Activated CD4-positive, alpha-beta T cell treated with anti-CD3 and anti-CD28 coated beads for 4 hours (primary cell): ENCODE results near the gene SMCO4.
"Not testable (repeated sequence)": the region's sequence is repeated elsewhere in the genome, so short reads cannot be mapped to it uniquely, and the experiment has no call there.

ENCODE experiments used
- DNase-seq, 2 donors: peaks; one replicate each; pipeline ENCODE4 v3.0.0-alpha.2; 2020

The SMCO4 gene

GRCh38 chr11:93559681-93560080 lies 16.5 kb upstream of the SMCO4 start:
- no peak for DNase-seq

GRCh38 chr11:93552874-93553273 lies 9.7 kb upstream of the SMCO4 start:
- no peak for DNase-seq

DNA sequence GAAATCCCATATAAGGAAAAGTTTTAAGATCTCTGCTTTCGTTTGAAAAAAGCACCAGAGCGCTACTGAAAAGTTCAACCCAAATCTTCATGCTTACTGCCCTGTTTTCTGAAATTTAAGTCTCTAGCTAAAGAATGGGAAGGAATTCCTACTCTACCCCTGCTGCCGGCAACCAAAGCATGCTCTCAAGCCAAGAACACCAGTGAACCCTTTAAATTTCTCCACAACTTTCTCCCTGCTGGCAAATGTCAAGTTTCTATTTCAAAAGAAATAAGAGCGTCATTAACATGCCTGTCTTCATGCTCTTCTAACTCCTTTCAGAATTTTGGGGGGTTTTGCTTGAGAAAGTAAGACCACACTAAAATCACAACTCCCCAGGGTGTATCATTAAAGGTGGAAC lies 6.8 kb upstream of the SMCO4 start:
- no peak for DNase-seq

DNA sequence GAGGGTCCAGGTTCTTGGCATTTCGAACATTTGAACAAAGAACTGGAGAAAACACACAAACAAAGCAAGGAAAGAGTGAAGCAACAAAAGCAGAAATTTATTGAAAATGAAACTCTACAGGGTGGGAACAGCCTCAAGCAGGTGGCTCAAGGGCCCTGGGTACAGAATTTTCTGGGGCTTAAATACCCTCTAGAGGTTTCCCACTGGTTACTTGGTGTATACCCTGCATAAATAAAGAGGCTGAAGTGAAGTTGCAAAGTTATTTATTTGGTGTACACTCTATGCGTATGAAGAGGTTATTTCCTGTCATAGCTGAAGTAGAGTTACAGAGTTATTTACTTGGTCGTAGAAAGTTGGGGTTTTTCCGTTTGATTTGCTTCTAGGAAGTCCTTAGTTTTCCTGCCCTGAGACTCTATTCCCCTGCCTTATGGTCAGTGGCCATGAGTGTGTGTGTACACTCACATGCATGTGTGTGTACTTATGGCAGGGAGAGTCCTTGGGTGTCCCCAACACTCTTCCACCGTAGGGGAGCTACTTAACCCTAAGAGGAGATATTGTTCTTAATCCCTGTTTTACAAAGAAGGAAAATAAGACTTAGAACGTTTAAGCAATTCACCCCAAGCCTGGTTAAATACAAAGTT lies 5.6 kb upstream of the SMCO4 start:
- no peak for DNase-seq

DNA sequence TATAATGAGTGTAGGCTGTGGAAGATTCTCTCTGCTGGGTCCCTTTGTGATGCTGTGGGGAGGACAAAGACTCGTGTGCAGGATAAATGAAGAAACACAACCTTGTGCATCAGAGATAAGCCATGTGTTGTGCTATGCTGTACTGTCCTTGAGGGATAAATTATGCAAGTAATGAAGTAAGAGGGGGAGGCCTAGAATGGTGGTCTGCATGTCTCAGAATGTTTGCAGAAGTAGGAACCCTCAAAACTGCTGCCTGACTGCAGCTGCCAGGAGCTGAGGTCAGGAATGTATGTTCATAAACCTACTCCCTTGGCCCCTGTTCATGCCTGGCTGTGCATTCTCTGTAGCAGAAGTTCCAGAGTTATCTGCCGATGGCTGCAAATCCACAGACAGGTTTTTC lies 4.6 kb upstream of the SMCO4 start:
- DNase-seq, result no peak

DNA sequence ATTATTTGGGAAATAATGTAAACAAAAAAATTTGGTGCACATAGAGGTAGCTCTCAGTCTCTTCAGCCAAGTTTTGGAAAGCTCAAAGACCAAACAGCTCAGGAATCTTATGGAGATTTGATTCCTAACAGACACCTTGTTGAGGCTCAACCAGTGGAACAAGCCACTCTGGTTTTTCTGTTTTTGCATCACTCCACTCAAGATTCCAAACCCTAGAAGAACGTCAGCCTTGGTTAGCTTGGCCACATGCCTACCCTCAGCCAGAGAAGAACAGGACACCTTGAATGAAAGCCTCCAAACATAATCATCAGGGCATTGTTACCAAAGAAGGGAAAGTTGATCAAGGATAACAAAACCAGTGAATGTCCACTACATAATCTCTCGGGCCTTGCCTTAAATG lies 3.8 kb upstream of the SMCO4 start:
- no peak for DNase-seq

DNA sequence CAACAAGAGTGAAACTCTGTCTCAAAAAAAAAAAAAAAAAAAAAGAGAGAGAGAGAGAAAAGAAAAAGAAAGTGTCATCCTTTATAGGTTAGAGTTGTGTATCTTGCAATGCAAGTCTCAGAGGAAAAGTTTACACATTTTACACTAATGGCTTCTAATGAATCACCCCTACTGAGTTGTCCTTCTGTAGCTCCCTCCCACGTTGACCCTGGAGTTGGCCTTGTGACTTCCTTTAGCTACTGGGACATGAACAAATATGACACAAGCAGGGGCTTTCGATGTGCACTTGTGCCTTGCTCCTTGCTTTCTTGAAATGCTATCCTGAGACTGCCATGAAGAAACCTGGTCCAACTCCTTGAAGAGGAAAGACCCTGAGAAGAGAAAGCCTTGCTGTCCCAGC lies 2.4 kb upstream of the SMCO4 start:
- no peak for DNase-seq

DNA sequence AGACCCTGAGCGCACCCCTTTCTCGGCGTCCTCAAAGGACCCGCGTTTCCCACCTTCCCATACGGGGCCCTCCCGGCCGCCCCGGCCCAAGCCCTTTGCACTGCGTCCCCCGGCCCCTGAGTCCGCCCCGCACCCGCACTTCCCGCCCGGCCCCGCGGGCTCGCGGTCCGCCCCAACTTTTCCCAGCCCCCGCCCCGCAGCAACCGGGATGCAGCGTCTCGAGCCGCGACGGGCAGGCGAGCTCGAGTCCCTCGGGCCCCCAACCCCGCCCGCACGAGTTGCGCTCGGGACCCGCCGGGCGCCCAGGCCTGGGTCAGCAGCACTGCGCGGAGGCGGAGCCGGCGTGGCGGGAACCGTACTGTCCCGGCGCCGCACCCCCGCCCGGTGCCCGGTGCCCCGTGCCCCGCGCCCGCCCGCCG lies 371 bp downstream of the SMCO4 start:
- DNase-seq, result peak in 1 of 2 donors; percentile 6

- peak; percentile 33 to 39 for DNase-seq
Measured at GRCh38 chr11:93541884-93542810, 1.0 kb downstream of the SMCO4 start.

DNA sequence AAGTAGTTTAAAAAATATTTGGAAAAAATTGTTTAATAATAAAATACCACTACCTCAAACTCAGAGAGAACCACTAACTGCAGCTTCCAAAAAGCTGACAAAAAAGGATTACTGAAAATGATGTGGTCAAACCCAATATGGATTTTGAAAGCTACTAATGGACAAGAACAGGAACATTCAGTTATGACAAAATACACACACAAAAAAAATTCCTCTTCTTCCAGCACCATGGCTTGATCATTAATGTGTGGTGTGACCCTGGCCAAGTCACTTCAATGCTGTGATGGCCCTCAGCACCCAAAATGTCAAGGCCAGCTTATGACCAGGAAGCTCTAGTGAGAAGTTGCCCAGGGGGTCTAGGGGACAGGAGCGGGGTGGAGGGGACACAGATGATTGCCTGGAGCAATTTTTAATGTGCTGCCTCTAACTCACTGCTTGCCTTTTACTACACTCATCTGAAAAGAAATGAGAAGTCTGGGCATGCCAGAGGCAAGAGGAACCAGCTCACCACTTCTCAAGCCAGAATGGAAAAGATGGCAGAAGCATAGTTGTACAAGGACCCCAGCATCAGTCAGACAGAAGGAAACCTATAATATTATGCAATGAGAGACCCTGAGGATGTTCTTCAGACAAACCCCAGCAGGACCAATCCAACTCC lies 2.2 kb downstream of the SMCO4 start:
- DNase-seq, result no peak

DNA sequence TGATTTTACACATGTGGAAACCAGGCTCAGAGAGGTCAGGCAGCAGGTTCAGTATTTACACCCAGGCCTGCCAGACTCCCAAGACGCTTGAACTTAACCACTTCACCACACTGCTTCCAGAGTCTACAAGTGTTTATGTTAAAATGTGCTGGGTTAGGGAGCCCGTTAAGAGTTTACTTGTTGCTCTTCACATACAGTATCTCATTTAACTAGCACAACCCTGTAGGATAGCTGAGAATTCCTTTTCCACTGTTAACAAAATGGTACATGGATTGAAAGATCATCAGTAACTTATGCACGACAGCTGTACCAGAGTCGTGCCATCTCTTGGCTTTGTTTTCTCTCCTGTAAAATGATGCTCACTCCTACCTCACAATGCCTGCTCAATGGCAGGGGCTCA lies 2.9 kb downstream of the SMCO4 start:
- DNase-seq, result no peak

- no peak for DNase-seq
Measured at GRCh38 chr11:93537767-93538261, 5.4 kb downstream of the SMCO4 start.

DNA sequence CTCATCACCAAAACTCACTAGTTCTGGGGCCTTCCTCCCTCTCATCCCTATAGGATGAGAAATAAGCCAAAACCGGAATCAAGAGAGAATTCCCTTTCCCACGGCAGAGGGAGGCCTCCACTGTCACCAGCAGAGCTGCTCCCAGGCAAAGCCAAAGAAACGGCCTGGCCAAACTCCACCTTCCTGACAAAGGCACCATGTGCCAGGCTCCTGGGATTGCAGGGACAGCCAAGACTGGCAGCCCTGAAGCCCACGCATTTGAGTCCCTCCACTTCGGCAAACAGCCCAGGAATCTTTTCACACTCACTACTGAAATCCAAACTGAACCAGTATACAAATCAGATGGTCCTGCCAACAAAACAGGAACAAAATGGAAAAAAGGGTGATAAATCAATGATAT lies 6.1 kb downstream of the SMCO4 start:
- no peak for DNase-seq

- DNase-seq, result no peak
Measured at GRCh38 chr11:93536101-93536861, 6.9 kb downstream of the SMCO4 start.

- not testable (repeated sequence) for DNase-seq
Measured at GRCh38 chr11:93535578-93535977, 7.6 kb downstream of the SMCO4 start.

GRCh38 chr11:93532806-93533205 lies 10.4 kb downstream of the SMCO4 start:
- no peak for DNase-seq

DNA sequence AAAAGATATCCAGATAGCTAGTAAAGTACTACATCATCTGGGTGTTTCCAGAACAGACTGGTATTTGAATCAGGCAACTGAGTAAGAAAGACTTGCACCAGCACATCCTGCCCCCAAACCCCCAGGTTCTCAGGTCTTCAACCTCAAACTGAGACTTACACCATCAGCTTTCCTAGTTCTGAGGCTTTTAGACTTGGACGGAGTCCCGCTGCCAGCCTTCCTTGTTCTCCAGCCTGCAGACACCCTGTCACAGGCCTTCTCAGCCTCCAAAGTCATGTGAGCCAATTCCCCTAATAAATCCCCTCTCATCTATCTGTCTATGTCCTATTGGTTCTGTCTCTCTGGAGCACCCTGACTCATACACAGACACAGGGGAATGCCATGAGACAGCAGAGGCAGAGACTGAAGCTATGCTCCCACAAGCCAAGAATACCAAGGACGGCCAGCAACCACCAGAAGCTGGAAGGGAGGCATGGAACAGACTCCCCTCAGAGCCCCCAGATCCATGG lies 10.9 kb downstream of the SMCO4 start:
- DNase-seq, result no peak

DNA sequence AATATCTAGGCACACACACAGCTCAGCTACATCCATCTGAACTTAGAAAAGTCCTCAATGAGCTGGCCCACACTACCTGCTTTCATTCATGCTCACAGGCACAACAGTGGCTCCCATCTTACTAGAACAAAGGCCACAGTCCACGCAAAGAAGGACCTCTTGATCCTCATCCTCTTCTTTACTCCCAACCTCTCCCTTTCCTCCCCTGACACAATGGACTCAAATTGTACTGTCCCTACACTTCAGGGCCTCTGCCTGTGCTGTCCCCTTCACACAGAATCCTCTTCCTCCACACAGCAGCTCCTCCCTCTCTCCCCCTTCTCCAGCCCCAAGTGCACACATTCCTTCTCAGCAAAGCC lies 12.7 kb downstream of the SMCO4 start:
- no peak for DNase-seq

- DNase-seq, result no peak
Measured at GRCh38 chr11:93529707-93530467, 13.3 kb downstream of the SMCO4 start.

DNA sequence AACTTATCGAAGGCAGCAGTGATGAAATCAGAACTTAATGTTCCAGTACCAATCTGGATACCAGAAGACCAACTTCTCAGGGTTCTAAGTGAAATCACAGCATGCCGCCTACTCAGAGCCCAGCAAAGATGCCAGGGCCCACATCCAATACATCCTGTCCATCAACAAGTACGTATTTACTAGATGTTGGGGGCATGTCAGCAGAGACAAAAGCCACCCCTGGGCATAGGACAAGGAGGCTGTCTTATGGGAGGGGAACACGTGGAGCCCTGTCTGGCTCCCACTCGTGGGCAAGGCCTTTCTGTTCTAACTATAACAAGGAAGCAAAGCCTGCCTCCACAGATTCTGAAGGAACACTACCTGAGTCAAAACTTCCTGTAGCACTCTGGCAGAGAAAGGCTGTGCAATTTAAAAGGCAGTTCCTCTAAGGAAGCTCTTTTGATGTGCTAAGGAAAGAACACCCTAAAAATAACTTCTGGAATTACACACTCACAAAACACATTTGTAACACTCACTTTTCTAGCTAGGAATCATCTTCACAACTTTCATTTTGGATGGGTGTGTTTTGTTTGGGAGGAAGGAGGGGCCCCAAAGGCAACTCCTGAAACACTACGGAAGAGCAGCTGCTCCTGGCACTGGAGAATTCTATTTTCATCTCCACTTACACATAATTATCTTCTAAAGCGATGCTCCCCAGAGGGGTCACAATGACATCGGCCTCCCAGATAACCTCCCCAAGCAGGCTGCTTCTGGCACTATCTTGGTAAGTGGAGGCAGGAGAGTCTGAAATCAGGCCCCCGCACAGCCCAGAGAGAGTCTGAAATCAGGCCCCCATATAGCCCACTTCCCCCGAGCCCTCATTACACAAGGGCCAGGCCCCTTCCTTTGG lies 14.2 kb downstream of the SMCO4 start:
- no peak for DNase-seq

GRCh38 chr11:93528252-93528651 lies 14.9 kb downstream of the SMCO4 start:
- no peak for DNase-seq
